ENCODE data around the gene LUZP2.
"Not testable (repeated sequence)": the region's sequence is repeated elsewhere in the genome, so short reads cannot be mapped to it uniquely, and the experiment has no call there.

The LUZP2 gene

DNA sequence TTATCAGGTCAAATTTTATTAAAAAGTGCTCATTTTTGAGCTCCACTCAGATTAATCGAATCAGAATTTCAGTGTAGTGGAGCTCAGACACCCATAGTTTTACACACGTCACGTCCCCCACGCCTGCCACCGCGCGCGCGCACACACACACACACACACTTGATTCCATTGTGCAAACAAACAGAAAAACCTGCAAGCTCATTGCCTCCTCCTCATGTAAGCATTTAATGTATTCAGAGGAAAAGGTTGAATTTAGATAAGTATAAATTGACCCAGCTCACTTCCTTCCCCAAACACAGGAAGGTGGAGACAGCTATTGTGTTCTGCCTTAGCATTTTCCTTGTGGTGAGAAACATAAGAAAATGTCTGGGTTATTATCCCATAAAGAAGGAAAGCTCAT, 336.7 kb downstream of the LUZP2 start:
- DNase-seq: no peak

DNA sequence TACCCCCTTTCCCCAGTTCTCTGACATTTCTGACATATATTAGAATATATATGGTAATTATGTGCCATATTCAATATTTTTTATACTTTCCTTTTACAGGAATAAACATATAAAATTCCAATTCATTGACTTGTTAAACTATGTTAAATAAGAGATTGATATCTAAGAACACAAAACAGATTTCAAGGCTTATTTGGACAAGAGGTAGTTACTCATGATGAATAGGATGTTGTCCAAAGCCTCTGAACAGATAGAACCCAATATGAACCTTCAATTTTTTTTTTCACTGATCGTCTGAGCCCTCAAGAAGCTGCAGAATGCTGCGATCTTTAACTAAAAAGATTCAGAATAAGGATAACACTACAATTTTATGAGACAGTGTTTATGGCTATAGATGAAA, 340.3 kb downstream of the LUZP2 start:
- DNase-seq: no peak

DNA sequence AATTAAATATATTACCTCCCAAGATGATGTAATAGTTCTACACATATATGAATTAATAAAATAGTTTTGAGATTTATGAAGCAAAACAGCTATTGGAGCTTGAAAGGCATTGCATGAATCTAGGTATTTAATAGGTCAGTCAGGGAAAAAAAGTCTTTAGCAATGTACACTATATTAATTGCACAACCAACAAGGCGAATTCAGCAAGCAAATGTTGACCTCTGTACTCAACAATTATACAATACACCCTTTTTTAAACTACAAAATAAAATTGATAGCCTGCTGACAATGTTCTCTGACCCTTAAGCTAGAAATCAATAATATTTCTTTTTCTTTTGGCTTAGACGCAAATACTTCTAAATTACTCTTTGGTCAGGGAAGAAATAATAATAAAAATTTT, 345.5 kb downstream of the LUZP2 start:
- no peak for DNase-seq

DNA sequence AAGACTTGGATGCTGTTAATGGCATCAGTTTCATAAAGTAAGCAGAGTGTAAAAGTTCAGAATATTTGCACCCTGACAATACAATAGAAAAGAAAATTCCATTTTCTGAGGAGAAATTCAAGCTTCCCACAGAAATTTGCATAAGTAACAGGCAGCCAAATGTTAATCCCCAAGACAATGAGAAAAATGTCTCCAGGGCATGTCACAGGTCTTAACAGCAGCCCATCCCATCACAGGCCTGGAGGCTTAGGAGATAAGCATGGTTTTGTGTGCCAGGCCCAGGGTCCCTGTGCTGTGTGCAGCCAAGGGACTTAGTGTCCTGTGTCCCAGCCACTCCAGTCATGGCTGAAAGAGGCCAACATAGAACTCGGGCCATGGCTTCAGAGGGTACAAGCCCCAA, 347.6 kb downstream of the LUZP2 start:
- DNase-seq: no peak

DNA sequence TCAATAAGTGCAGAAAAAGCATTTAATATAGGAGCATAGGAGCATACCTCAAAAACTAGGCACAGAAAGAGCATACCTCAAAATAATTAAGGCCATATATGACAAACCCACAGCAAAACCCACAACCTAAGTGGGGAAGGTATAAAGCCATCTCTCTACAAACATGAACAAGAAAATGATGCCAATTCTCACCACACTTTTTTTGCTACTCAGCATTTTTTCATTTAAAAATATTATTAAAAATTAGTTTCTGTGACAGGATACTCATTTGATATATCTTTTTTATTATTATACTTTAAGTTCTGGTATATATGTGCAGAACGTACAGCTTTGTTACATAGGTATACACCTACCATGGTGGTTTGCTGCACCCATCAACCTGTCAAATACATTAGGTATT, 352.0 kb downstream of the LUZP2 start:
- no peak for DNase-seq

DNA sequence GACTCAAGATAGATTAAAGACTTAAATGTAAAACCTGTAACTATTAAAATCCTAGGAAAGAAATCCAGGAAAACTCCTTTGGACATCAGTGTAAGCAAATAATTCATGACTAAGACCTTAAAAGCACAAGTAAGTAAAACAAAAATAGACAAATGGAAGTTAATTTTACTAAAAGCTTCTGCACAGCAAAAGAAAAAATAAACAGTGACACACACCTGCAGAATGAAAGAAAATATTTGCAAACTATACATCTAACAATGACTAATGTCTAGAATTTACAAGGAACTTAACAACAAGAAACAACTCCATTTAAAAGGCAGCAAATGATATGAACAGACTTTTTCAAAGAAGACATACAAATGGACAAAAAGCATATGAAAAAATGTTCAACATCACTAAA, 359.1 kb downstream of the LUZP2 start:
- no peak for DNase-seq

DNA sequence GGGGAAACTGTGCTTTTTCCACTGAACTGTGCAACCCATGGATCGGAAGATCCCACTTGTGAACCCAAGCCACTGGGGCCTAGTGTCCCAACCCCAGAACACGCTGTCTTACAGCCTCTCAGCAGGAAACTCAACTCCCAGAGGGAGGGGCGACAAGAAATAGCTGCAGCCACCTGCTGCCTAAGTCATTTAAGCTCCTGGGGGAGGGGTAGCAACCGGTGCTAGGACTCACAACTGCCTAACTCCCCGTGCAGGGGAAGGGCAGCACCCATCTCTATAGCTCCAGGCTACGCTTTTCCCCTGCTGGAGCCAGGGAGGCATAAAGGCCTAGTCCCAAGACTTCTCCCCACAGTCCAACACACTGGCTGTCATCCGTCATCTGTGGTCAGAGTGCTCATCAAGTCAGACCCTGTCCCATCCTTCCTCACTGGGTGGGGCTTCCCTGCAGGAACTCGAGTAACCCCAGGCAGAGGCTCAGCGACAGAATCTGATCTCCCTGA, 363.0 kb downstream of the LUZP2 start:
- no peak for DNase-seq

DNA sequence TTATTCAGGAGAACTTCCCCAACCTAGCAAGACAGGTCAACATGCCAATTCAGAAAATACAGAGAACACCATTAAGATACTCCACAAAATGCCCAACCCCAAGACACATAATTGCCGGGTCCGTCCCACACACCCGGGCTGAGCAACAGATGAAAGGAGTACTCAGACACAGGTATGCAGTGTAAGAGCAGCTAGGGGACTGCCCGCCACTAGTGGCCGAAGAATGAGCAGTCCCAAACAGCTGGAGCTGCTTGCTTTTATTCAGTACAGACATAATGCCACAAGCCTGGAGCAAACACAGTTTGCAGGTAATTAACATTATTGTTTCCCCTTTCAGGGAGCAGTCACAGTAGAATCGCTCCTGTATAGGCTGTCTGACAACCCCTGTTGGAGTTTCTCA, 364.6 kb downstream of the LUZP2 start:
- DNase-seq: no peak

DNA sequence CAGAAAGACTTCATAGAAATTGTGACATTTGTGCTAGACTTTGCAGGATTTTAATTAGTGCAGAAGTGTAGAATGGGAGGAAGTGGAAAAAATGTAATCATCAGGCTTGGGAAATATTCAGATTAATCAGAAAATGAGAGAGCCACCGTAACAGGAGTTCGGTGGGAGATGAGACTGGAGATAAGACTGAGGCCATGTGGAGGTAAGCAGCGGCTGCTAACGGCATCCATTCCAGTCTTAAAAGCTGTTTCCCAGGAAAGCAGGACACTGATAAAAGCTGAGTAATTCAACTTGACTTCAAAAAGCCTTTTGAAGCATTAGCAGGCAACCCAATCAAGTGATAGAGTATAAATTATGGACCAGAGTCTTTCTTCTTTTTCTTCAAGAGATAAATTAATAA, 369.9 kb downstream of the LUZP2 start:
- no peak for DNase-seq

DNA sequence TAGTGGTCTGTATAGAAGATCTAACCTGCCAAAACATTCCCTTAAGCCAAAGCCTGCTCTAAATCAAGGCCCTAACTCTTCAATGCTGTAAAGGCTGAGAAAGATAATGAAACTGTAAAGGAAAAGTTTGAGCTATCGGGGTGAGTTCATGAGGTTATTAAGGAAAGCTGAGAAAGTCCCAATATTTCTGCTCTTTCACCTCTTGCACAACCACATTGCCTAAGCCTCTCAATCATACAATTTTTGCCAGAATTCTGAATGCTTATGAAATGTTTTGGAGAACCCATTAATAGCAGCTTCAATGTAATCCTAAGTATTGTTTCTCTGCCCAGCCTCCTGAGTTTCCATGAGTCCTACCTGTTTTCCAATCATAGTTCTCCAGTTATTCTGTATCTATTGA, 373.2 kb downstream of the LUZP2 start:
- no peak for DNase-seq

DNA sequence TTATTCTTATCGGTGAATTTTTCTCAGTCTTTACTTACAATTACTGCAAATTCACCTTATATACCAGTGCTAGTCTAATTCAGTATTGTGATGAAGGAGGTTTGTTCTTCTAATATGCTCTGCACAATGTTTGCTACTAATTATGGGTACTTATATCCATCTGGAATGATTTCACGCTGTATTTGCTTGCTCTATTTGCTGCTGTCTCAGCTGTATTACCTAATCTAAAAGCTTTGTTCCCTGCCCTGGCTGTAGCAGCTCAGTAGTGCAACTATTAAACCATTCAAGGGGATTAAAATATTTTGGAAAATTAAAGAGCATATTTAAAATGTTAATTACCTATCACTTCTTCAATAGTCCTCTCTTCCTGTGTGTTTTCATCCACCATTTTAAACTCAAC, 375.3 kb downstream of the LUZP2 start:
- DNase-seq: no peak

DNA sequence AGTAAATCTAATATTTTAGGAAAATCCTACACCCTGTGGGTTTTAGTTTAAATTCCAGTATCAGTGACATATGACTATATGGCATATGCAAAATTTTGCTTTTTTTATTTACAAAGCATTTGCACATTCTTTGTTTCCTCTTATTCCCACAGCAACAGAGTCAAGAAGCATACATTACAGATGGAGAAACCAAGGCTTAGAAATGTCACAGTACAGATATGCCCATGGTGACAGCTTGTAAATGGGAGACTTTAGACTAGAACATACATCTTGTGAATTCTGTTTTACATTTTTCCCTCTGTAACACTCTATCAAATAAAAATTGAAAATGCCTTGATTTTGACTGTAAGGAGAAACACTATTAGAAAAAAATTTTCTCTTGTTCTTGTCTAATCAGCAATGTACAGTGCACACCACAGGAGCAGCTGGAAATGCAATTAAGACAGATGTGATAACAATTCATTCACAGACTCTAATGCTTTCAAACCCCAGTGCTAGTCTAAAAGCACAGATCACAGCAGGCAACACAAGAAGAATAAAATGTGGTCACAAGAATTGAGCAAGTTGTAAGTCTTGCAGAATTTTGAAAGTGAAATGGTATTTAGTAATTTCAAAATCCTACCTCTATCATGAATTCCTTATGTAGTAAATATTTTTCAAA, 375.9 kb downstream of the LUZP2 start:
- DNase-seq: no peak

DNA sequence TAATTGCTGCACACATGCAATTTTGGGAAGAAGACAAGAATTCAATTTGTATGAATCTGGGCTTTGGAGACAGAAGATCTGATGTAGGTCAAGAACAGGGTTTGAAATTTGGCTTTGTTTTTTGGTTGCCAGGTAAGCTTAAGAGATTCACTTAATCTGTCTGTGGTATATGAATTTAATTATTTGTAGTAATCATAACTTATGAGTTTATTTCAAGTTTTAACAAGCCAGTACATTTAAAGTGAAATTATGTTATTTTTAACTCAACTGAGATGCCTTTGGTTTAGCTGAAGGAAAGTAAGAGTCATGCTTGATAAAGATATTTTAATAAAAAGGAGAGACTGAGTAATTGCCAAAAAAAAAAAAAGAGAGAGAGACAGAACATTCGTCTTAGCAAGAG, 384.1 kb downstream of the LUZP2 start:
- no peak for DNase-seq

DNA sequence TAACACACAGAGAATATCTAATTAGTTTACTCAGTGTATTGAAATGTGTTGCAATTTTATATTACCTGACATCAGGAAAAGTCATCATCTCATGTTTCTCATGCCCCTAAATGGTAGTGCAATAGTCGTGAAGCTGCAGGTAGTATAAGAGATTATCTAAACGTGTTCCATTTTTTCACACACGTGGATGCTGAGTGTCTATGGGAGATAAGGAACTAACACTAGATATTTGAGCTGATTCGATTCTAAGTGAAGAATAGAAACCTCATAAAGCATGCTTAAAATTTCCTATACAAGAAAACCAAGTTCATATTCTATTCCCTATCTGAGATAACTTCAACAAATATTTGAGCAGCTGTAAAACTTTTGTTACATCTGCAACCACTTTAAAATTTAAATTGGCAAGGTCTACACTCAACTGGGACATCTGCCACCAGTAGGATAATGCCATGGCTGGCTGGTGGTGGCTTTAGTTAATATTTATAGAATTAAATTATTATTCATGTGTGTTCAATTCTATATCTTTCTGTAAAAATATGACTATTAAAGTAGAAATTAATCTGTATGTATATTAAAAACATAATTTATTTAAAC, 388.8 kb downstream of the LUZP2 start:
- DNase-seq: no peak

DNA sequence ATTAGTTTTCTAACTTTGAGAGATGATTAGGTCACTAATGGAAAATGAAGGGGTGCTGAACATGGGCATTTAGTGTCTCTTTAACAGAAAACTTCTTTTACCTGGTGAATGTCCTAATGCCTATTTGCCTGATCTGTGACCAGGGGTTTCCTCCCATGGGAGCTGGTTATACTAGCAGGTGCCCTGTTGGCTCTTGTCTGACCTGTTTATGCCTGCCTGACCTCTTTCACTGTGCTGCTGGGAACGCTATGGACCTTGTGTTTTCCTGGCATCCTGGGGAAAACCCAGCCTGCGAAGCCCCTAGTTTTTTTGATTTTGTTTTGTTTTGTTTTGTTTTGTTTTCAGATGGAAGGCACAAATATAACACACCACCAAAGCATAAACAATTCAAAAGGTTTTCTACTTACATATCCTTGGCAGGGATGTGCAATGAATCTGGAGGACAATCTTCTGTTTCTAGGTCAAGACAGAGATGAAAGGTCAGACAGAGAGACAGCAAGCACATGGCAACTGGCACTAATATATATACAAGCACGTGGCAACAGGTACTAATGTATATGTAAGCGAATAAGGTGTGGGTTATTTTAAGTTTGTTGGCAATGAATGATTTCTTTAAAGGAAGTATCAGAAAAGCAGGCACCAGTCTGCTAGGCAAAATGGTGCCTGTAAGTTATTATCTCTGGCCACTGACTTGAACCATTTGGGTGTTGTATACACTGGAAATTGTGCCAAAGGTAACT, 390.2 kb downstream of the LUZP2 start:
- DNase-seq: no peak

DNA sequence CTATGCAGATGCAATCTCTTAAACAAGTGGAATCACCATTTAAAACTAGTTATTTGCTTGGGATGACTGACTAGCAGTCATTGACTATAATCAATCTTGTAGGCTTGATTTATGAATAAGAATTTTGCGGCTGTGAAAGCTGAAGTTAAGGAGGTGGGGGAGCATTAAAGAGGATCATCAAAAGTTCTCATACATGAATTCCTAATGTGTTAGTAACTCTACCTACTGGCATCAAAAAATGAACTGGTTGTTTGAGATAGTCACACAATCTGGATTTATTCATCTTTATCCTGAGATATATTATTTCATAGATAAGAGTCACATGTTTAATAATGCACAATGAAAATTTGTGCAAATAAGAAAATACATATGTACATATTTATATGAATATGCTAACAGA, 393.6 kb downstream of the LUZP2 start:
- DNase-seq: no peak

DNA sequence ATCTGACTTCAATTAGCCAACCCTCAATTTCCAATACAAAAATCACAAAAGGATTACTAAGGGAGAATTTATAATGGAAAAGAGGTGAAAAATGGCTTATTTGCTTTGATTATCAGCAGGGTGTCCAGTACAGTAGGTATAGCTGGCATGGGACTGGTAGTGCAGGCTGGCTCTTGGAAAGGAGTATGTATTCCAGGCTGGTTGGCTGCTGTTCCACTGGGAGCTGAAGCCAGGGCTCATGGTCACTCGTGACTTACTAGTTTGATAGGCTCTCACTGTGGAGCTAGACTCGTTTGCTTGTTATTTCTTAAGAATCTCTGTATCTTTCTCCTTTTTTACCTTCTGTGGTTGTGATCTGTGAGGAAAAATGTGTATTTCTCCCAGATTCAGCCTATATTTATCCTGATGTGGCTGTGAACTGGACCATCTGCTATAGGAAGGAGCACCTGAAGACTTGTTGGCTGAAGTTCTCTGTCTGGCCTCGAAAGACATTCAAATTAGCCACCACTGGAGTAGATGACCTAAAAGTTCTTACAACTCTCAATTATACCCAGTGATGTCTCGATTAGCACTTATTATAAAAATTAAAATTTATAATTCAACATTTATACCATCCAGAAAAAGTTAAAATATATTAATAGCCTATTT, 395.1 kb downstream of the LUZP2 start:
- not testable (repeated sequence) for DNase-seq

DNA sequence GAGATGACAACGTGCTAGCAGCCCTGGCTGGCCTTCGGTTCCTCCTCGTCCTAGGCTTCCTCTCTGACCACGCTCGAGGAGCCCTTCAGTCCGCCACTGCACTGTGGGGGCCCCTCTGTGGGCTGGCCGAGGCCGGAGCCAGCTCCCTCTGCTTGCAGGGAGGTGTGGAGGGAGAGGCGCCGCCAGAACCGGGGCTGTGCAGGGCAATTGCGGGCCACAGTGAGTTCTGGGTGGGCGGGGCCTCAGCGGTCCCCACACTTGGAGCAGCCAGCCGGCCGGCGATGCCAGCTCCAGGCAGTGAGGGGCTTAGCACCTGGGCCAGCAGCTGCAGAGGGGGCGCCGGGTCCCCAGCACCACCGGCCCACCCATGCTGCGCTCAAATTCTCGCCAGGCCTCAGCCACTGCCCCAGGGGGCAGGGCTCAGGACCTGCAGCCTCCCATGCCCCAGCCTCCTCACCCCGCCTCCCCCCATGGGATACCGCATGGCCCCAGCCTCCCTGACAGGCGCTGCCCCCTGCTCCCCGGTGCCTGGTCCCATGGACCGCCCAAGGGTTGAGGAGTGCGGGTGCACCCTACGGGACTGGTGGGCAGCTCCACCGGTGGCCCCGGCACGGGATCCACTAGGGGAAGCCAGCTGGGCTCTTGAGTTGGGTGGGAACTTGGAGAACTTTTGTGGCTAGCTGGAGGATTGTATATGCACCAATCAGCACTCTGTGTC, 399.4 kb downstream of the LUZP2 start:
- DNase-seq: no peak

DNA sequence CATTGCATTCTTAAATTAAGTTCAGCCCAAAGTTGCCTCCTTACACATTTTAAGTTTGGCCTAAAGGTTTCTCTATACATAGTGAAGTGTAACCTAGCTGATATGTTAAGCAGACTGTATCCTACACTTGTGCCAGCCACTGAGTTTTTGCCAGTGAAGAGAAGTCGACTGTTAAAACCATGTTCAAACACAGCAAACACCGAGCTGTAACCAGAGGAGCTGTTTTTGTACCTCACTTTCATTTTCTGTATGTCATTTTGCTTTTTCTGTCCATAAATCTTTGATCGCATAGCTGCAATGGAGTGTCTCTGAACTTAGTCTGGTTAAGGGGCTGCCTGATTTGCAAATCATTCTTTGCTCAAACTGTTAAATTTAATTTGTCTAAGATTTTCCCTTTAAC, 403.7 kb downstream of the LUZP2 start:
- no peak for DNase-seq

DNA sequence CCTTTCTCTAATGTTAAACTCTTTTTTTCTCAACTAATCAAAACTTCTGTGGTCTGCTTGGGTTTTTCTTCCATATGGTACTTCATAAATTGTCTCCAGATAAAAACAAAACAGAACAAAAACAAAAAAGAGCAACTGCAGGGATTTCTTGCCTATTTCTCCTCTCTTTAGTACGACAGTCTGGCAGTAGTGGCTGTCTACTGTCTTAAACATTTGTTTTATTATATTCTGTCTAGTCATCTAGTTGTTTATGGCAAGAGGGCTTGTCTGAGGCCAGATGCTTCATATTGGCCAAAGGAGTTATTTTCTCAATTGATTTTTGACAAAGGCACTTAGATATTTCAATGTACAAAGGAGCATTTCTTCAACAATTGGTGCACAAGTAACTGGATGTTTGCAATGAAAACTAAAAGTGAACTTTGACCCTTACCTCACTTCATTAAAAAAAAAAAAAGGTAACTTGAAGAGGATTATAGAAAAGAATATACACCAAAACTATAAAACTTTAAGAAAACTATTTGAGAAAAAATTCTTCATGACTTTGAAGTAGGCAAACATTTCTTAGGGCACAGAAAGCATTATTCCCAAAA, 404.2 kb downstream of the LUZP2 start:
- DNase-seq: no peak

DNA sequence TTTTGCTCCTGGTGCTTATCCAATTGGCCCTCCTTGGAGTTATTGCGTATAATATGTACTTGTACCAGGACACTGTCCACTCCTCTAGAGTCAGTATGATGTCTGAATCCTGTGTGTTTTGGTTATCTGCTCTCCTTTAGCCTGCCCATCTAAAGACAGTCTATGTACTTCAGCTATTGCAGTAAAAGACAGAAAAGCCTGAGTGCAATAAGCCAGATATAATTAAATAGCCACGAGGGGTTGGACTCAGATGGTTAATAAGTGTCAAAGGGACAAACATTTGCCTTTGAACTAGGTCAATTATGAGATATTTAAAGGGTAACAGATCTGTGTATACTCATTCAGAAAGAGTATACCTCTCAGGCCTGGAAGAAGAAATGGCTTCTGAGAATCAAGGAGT, 406.7 kb downstream of the LUZP2 start:
- DNase-seq: no peak

DNA sequence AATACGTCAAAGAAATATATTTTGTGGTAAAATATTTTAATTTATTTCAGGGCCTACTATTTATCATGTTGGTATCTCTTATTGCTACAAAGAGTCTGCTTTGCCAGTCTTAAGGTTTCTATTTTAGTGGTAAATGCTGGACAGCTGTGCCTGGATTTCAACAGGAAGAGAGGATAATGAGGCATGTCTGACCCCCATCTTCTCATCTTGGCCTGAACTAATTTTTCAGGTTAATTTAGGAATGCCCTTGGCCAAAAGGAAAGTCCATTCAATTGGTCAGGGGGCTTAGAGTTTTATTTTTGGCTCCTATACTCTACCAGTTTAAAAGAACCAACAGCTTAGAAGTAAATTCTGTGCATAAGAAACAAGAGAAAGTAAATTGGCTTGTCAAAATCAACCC, 428.2 kb downstream of the LUZP2 start:
- no peak for DNase-seq
